MM.1S (cell line): ENCODE results near the gene CYFIP1.

Experiments used
- DNase-seq: peaks from one replicate; pipeline ENCODE4 v3.0.0-alpha.2; 2015
- H2AFZ ChIP-seq: fragments of 300-600 bp; sonication (generic); 2 replicates; pipeline ENCODE4 v1.6.0; 2016; ENCODE audit warnings: antibody characterized with exemption, low read length
- H3F3A ChIP-seq: fragments of 300-600 bp; sonication (generic); 2 replicates; pipeline ENCODE4 v1.6.1; 2016; ENCODE audit warnings: mild to moderate bottlenecking, antibody characterized with exemption, low read length, moderate library complexity, mixed read lengths; ENCODE audit not compliant: insufficient read depth
- H3K27ac ChIP-seq: fragments of 300-600 bp; sonication (generic); 2 replicates; pipeline ENCODE4 v1.5.1; 2016; ENCODE audit warnings: mild to moderate bottlenecking, low read length
- H3K27me3 ChIP-seq: fragments of 300-600 bp; sonication (generic); replicated peaks from 2 replicates; pipeline ENCODE4 v1.6.0; 2016; ENCODE audit warnings: low read length; ENCODE audit not compliant: insufficient read depth
- H3K36me3 ChIP-seq: fragments of 300-600 bp; sonication (generic); replicated peaks from 2 replicates; pipeline ENCODE4 v1.6.1; 2016; ENCODE audit warnings: mild to moderate bottlenecking, low read length, mixed read lengths; ENCODE audit not compliant: insufficient read depth
- H3K4me1 ChIP-seq: fragments of 300-600 bp; sonication (generic); 2 replicates; pipeline ENCODE4 v1.6.1; 2016; ENCODE audit warnings: low read length, mixed read lengths
- H3K4me2 ChIP-seq: fragments of 300-600 bp; sonication (generic); 2 replicates; pipeline ENCODE4 v1.6.0; 2016; ENCODE audit warnings: low read depth, low read length
- H3K4me3 ChIP-seq: fragments of 300-600 bp; sonication (generic); 2 replicates; pipeline ENCODE4 v1.5.1; 2016; ENCODE audit warnings: low read length, mixed read lengths
- H3K79me2 ChIP-seq: fragments of 300-600 bp; sonication (generic); 2 replicates; pipeline ENCODE4 v1.6.1; 2016; ENCODE audit warnings: mixed run types, low read length, mixed read lengths
- H3K9ac ChIP-seq: fragments of 300-600 bp; sonication (generic); 2 replicates; pipeline ENCODE4 v1.6.1; 2016; ENCODE audit warnings: low read length, mixed read lengths
- H3K9me2 ChIP-seq: fragments of 300-600 bp; sonication (generic); replicated peaks from 2 replicates; pipeline ENCODE4 v1.6.1; 2016; ENCODE audit warnings: mild to moderate bottlenecking, low read length, mixed read lengths; ENCODE audit not compliant: insufficient read depth
- H3K9me3 ChIP-seq: fragments of 300-600 bp; sonication (generic); replicated peaks from 2 replicates; pipeline ENCODE4 v1.6.1; 2016; ENCODE audit warnings: mild to moderate bottlenecking, low read length, mixed read lengths; ENCODE audit not compliant: insufficient read depth
- H4K20me1 ChIP-seq: fragments of 300-600 bp; sonication (generic); 2 replicates; pipeline ENCODE4 v1.6.1; 2016; ENCODE audit warnings: mild to moderate bottlenecking, low read length, moderate library complexity, mixed read lengths; ENCODE audit not compliant: insufficient read depth
- EZH2 ChIP-seq: fragments of 300-600 bp; sonication (generic); optimal IDR thresholded peaks from 2 replicates; pipeline ENCODE3; 2017; ENCODE audit warnings: low read depth, mild to moderate bottlenecking, antibody characterized with exemption, low read length, mixed read lengths
- EZH2phosphoT487 ChIP-seq: fragments of 300-600 bp; sonication (generic); IDR thresholded peaks from 2 replicates; pipeline ENCODE4 v1.6.1; 2018; ENCODE audit warnings: antibody characterized with exemption, low read length
- TF ChIP-seq, protein P1 (sequence below): fragments of 300-600 bp; sonication (generic); IDR thresholded peaks from 2 replicates; pipeline ENCODE4 v1.5.1; 2016; ENCODE audit warnings: antibody characterized with exemption, low read length, mixed read lengths

CYFIP1 gene

DNA sequence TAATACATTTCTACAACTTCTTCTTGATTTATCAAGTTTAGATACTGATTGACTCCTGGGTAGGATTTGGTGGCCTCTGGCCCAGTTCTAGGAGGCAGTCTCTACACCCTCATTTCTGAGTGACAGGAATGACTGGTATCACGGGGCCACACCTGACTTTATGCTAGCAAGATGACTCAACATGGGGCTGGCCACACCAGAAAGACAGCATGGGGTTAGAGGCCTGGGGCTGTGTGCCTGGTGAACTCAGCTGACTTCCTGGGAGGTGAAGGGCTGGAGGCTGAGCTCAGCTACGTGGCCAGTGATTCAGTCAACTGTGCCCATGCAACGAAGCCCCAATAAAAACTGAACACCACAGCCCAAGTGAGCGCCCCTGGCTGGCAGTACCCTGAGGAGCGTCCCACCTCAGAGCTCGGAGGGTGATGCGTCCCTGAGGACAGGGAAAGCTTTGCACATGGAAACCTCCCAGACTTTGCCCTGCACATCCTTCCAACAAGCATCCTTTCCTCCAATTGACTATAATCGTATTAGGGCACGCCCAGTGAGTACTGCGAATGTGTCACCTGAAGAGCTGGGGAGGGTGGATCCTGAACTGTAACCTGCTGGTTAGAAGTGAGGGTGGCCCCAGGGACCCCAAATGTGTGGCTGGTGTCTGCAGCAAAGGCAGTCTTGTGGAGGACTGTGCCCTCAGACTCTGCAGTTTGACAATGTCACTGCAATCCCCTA lies 84.5 kb downstream of the CYFIP1 start:
- Histone ChIP-seq H4K20me1 (no peaks in the 10 kb centered on the region), H3K36me3 (no peaks in the 10 kb centered on the region), H3K9ac (no peak overlapping the region), H3K27ac (no peak overlapping the region), H3K9me3 (no peaks in the 10 kb centered on the region), H3K4me2 (no peak overlapping the region), H3K79me2 (no peaks in the 10 kb centered on the region), H2AFZ (no peak overlapping the region), H3K27me3 (no peaks in the 10 kb centered on the region), H3K4me3 (no peak overlapping the region), H3K4me1 (no peaks in the 10 kb centered on the region), H3F3A (no peaks in the 10 kb centered on the region), H3K9me2 (no peaks in the 10 kb centered on the region)
- TF ChIP-seq EZH2 = no peak
- TF ChIP-seq, protein P1, sequence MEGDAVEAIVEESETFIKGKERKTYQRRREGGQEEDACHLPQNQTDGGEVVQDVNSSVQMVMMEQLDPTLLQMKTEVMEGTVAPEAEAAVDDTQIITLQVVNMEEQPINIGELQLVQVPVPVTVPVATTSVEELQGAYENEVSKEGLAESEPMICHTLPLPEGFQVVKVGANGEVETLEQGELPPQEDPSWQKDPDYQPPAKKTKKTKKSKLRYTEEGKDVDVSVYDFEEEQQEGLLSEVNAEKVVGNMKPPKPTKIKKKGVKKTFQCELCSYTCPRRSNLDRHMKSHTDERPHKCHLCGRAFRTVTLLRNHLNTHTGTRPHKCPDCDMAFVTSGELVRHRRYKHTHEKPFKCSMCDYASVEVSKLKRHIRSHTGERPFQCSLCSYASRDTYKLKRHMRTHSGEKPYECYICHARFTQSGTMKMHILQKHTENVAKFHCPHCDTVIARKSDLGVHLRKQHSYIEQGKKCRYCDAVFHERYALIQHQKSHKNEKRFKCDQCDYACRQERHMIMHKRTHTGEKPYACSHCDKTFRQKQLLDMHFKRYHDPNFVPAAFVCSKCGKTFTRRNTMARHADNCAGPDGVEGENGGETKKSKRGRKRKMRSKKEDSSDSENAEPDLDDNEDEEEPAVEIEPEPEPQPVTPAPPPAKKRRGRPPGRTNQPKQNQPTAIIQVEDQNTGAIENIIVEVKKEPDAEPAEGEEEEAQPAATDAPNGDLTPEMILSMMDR = no peak
- no peak for TF ChIP-seq EZH2phosphoT487
- DNase-seq = no peak

DNA sequence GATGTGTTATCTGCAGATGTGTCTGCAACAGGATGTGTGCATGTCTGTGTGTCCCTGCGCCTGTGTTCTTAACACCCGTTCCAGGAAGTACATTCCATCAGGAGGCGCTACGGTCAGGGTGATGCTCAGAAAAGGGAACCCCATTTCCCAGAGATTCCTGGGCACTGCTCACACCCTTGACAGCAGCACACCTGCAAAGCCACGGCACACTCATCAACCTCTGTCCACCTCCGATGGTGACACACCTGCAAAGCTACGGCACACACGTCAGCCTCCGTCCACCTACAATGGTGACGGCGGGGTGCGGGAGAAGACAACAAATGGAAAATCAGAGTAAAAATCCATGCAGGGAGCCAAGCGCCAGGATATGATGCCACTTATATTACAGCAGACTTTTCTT lies 86.3 kb downstream of the CYFIP1 start:
- no peak overlapping the region for H3K4me2 ChIP-seq
- H3K27me3 ChIP-seq = no peaks in the 10 kb centered on the region
- no peaks in the 10 kb centered on the region for H3F3A ChIP-seq
- H3K9me2 ChIP-seq = no peaks in the 10 kb centered on the region
- H3K4me1 ChIP-seq = no peaks in the 10 kb centered on the region
- no peak for DNase-seq
- no peak overlapping the region for H3K4me3 ChIP-seq
- no peak overlapping the region for H3K9ac ChIP-seq
- TF ChIP-seq, protein P1 = no peak
- TF ChIP-seq EZH2 (no peak), EZH2phosphoT487 (no peak)
- H3K79me2 ChIP-seq = no peaks in the 10 kb centered on the region
- no peaks in the 10 kb centered on the region for H3K36me3 ChIP-seq
- H3K9me3 ChIP-seq = no peaks in the 10 kb centered on the region
- no peak overlapping the region for H2AFZ ChIP-seq
- no peak overlapping the region for H3K27ac ChIP-seq
- no peaks in the 10 kb centered on the region for H4K20me1 ChIP-seq

DNA sequence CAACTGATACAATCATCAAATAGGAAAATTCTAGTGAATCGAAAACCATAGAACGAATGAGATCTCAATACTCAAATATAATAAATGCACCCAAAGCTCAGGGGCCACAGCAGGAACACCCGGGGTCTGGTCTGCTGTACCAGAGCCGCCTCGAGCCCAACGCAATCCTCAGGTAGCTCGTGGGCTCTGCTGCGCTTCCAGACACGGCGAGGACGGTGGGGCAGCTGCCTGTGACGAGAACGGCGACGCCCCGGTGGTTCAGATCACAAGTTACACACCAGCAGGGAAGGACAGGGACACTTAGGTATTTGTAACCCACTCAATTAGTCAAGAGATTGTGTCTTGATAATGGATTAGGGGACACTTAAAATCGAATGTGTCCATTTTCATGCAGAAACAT lies 87.1 kb downstream of the CYFIP1 start:
- Histone ChIP-seq H3K27ac (no peak overlapping the region), H3K4me3 (no peak overlapping the region), H3K36me3 (no peaks in the 10 kb centered on the region), H3K9me3 (no peaks in the 10 kb centered on the region), H3F3A (no peaks in the 10 kb centered on the region), H3K27me3 (no peaks in the 10 kb centered on the region), H3K9me2 (no peaks in the 10 kb centered on the region), H3K4me2 (no peak overlapping the region), H3K9ac (no peak overlapping the region), H4K20me1 (no peaks in the 10 kb centered on the region), H2AFZ (no peak overlapping the region), H3K79me2 (no peaks in the 10 kb centered on the region), H3K4me1 (no peaks in the 10 kb centered on the region)
- no peak for DNase-seq
- TF ChIP-seq, protein P1 = no peak
- TF ChIP-seq EZH2phosphoT487 (no peak), EZH2 (no peak)
